ENCODE results near the gene SNORC.

DNA sequence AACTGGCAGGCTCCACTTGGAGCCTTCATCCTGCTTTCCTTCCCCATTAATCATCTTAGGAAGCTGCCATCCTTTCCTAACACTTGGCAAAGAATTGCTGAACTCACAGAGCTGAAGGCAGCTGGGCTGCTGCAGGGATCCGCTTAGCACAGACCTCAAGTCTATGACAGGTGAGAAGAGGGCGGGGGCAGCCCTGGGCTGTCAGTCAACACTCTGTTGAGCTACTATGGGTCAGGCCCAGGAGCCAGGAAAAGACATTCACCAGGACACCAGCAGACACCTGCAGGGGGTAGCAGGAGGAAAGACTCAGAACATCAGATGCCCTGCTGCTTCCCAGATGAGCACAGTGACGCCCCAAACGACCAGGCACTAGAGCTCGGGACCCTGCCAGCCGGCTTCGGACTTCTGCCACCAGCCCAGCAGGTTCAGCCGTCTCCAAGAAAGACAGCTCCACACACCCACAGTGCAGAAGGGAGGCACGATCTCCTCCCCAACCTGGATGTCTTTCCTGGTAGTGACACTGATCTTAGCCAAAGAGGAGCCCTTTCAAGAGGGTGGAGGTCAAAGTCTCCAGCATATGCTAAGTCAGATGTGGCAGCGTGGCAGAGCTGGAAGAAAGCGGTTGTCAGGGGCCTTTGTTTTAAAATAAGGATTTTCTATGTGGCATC is 55.2 kb downstream of the SNORC start:
- no peak for TF ChIP-seq ETV5 (CRISPR knock-in tag; IDR thresholded peaks at IDR 0.05; ENCODE audit: borderline replicate concordance)
- no peak for TF ChIP-seq SAP130 (CRISPR knock-in tag; IDR thresholded peaks at IDR 0.05; ENCODE audit: low read depth)
- no peak for TF ChIP-seq ZNF256 (CRISPR knock-in tag; conservative IDR thresholded peaks at IDR 0.05)
- TF ChIP-seq, protein P1, sequence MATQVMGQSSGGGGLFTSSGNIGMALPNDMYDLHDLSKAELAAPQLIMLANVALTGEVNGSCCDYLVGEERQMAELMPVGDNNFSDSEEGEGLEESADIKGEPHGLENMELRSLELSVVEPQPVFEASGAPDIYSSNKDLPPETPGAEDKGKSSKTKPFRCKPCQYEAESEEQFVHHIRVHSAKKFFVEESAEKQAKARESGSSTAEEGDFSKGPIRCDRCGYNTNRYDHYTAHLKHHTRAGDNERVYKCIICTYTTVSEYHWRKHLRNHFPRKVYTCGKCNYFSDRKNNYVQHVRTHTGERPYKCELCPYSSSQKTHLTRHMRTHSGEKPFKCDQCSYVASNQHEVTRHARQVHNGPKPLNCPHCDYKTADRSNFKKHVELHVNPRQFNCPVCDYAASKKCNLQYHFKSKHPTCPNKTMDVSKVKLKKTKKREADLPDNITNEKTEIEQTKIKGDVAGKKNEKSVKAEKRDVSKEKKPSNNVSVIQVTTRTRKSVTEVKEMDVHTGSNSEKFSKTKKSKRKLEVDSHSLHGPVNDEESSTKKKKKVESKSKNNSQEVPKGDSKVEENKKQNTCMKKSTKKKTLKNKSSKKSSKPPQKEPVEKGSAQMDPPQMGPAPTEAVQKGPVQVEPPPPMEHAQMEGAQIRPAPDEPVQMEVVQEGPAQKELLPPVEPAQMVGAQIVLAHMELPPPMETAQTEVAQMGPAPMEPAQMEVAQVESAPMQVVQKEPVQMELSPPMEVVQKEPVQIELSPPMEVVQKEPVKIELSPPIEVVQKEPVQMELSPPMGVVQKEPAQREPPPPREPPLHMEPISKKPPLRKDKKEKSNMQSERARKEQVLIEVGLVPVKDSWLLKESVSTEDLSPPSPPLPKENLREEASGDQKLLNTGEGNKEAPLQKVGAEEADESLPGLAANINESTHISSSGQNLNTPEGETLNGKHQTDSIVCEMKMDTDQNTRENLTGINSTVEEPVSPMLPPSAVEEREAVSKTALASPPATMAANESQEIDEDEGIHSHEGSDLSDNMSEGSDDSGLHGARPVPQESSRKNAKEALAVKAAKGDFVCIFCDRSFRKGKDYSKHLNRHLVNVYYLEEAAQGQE (IDR thresholded peaks at IDR 0.05; ENCODE audit: borderline replicate concordance in 1 of 2, low read depth in 1 of 2, low read length in 2 of 2), result no peak
- TF ChIP-seq HNF4G (IDR thresholded peaks at IDR 0.05; ENCODE audit: borderline replicate concordance, low read depth, low read length), result no peak
- TF ChIP-seq HNF4G (CRISPR knock-in tag; IDR thresholded peaks at IDR 0.05; ENCODE audit: borderline replicate concordance, low read depth), result no peak
- TF ChIP-seq ZNF510 (CRISPR knock-in tag; IDR thresholded peaks at IDR 0.05; ENCODE audit: low read depth), result no peak
- TF ChIP-seq FOXK1 (CRISPR knock-in tag; IDR thresholded peaks at IDR 0.05; ENCODE audit: borderline replicate concordance, low read depth), result no peak
- TF ChIP-seq, protein P2, sequence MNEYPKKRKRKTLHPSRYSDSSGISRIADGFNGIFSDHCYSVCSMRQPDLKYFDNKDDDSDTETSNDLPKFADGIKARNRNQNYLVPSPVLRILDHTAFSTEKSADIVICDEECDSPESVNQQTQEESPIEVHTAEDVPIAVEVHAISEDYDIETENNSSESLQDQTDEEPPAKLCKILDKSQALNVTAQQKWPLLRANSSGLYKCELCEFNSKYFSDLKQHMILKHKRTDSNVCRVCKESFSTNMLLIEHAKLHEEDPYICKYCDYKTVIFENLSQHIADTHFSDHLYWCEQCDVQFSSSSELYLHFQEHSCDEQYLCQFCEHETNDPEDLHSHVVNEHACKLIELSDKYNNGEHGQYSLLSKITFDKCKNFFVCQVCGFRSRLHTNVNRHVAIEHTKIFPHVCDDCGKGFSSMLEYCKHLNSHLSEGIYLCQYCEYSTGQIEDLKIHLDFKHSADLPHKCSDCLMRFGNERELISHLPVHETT (CRISPR knock-in tag; conservative IDR thresholded peaks at IDR 0.05), result no peak
- TF ChIP-seq SMC3 (IDR thresholded peaks at IDR 0.05; ENCODE audit: low read length), result no peak
- no peak for TF ChIP-seq KLF16 (CRISPR knock-in tag; IDR thresholded peaks at IDR 0.05)
- TF ChIP-seq, protein P3, sequence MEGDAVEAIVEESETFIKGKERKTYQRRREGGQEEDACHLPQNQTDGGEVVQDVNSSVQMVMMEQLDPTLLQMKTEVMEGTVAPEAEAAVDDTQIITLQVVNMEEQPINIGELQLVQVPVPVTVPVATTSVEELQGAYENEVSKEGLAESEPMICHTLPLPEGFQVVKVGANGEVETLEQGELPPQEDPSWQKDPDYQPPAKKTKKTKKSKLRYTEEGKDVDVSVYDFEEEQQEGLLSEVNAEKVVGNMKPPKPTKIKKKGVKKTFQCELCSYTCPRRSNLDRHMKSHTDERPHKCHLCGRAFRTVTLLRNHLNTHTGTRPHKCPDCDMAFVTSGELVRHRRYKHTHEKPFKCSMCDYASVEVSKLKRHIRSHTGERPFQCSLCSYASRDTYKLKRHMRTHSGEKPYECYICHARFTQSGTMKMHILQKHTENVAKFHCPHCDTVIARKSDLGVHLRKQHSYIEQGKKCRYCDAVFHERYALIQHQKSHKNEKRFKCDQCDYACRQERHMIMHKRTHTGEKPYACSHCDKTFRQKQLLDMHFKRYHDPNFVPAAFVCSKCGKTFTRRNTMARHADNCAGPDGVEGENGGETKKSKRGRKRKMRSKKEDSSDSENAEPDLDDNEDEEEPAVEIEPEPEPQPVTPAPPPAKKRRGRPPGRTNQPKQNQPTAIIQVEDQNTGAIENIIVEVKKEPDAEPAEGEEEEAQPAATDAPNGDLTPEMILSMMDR (CRISPR knock-in tag; IDR thresholded peaks at IDR 0.05), result no peak
- TF ChIP-seq, protein P4, sequence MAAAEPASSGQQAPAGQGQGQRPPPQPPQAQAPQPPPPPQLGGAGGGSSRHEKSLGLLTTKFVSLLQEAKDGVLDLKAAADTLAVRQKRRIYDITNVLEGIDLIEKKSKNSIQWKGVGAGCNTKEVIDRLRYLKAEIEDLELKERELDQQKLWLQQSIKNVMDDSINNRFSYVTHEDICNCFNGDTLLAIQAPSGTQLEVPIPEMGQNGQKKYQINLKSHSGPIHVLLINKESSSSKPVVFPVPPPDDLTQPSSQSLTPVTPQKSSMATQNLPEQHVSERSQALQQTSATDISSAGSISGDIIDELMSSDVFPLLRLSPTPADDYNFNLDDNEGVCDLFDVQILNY (CRISPR knock-in tag; conservative IDR thresholded peaks at IDR 0.05), result no peak
